Renal cortical epithelial cell (primary cell): ENCODE data around the gene PCDHGB3. TPM values are rescaled to one million over a fixed set of nuclear protein-coding genes. Genes with fewer than 3 reads are reported as not detected.
"Not testable (repeated sequence)": the region's sequence is repeated elsewhere in the genome, so short reads cannot be mapped to it uniquely, and the experiment has no call there.

Source experiments
- DNase-seq: peaks from one replicate; pipeline ENCODE4 v3.0.0-alpha.2; 2011; ENCODE audit warnings: low read depth
- total RNA-seq: library from RNA; depleted of rRNA; stranded (reverse); fragments of >200 nt; gene quantifications from 2 replicates; pipeline ENCODE4 v1.2.3, GENCODE V29; 2014

Gene PCDHGB3
- total RNA-seq, 1 donor from 2014 or later = 2.3 TPM

DNA sequence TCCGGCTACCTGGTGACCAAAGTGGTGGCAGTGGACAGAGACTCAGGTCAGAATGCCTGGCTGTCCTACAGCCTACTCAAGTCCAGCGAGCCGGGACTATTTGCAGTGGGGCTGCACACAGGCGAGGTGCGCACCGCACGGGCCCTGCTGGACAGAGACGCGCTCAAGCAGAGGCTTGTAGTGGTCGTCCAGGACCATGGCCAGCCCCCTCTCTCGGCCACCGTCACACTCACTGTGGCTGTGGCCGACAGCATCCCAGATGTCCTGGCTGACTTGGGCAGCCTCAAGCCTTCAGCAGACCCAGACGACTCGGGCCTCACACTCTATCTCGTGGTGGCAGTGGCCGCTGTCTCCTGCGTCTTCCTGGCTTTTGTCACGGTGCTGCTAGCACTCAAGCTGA, 13.1 kb upstream of the PCDHGB3 start:
- DNase-seq = no peak

DNA sequence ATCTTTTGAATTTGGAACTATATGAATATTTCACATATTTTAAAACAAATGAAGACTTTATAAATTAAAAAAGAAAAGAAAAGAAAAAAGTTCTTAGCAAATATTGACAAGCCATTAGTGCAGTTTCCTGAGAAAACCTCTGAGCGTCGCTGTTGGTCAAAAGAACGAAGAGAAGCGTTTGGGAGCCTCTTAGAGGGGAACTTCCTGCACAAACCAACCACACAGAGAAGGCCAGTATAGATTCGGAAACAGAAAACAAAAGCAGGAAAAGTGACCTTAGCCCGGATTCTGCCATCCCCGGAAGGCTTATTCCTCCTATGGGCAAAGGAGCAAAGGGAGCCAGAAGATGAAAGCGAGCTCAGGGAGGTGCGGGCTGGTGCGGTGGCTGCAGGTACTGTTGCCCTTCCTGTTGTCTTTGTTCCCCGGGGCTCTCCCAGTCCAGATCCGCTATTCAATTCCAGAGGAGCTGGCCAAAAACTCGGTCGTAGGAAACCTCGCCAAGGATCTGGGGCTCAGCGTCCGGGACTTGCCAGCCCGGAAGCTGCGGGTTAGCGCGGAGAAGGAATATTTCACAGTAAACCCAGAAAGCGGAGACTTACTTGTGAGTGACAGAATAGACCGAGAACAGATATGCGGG, 10.1 kb upstream of the PCDHGB3 start, which contains the start of gene PCDHGB2:
PCDHGB2 (plus strand) TSS at position 205 of the 637 bp plus-strand sequence; CDS start at position 347, 142 bp downstream.
- peak; percentile 16 for DNase-seq

DNA sequence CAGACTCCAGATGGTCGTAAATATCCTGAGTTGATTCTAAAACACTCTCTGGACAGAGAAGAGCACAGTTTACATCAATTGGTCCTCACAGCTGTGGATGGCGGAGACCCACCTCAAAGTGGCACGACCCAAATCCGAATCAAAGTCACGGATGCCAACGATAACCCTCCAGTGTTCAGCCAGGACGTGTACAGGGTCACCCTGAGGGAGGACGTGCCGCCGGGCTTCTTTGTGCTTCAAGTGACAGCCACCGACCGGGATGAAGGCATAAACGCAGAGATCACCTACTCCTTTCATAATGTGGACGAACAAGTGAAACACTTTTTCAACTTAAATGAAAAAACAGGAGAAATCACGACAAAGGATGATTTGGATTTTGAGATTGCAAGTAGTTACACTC, 9.4 kb upstream of the PCDHGB3 start:
- DNase-seq = no peak

DNA sequence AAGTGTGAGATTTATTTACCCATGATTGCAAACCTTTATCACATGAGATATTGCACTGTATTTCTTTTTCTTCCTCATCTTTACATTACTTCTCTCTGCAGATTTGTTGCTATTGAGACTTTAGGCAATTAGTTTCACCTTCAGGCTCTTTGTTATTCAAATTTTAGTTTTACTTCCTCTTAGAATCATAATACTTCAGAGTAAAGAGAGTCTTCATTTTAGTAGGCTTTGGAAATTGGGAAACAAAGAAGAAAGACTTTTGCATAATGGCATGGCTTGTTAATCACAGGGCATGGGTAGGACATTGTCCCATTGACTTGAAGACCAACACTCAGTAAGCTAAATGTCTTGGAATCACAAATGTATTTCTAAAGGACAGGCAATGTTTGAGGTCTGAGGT, 7.3 kb upstream of the PCDHGB3 start:
- no peak for DNase-seq

DNA sequence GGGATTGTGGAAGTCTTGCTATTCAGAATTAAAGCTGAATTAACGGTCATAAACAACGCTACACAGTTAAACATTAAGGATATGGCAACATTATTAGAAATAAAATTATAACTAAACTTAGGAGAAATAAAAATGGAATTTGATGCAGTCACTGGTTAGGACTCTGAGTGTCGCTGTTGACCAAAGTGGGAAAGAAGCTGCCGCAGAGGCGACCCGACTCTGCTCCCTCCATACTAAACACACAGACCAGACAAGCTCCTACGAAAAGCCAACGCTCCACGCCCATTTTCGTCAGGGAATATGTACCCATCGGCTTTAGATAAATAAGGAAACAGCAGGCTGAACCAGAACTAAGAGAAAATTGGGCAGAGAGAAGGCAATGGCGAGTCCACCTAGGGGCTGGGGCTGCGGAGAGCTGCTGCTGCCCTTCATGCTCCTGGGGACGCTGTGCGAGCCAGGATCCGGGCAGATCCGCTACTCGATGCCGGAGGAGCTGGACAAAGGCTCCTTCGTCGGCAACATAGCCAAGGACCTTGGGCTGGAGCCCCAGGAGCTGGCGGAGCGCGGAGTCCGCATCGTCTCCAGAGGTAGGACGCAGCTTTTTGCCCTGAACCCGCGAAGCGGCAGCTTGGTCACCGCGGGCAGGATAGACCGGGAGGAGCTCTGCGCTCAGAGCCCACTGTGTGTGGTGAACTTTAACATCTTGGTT, 5.9 kb upstream of the PCDHGB3 start, which contains the start of gene PCDHGA5:
PCDHGA5 (plus strand) TSS at position 211 of the 709 bp plus-strand sequence; CDS start at position 380, 169 bp downstream.
- no peak for DNase-seq

DNA sequence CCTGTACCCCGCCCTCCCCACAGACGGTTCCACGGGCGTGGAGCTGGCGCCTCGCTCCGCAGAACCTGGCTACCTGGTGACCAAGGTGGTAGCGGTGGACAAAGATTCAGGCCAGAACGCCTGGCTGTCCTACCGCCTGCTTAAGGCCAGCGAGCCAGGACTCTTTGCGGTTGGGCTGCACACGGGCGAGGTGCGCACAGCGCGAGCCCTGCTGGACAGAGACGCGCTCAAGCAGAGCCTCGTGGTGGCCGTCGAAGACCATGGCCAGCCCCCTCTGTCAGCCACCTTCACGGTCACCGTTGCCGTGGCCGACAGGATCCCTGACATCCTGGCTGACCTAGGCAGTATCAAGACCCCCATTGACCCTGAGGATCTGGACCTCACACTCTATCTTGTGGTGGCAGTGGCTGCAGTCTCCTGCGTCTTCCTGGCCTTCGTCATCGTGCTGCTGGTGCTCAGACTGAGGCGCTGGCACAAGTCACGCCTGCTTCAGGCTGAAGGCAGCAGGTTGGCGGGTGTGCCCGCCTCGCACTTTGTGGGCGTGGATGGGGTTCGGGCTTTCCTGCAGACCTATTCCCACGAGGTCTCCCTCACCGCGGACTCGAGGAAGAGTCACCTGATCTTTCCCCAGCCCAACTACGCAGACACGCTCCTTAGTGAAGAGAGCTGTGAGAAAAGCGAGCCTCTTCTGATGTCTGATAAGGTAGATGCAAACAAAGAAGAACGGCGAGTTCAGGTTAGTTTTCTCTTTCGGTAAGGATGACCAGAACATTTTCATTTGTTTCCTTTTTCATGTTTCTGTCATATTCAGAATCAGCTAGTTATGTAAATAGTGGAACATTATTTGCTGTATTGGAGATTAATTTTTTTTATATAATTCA, 3.8 kb upstream of the PCDHGB3 start:
- DNase-seq = no peak

DNA sequence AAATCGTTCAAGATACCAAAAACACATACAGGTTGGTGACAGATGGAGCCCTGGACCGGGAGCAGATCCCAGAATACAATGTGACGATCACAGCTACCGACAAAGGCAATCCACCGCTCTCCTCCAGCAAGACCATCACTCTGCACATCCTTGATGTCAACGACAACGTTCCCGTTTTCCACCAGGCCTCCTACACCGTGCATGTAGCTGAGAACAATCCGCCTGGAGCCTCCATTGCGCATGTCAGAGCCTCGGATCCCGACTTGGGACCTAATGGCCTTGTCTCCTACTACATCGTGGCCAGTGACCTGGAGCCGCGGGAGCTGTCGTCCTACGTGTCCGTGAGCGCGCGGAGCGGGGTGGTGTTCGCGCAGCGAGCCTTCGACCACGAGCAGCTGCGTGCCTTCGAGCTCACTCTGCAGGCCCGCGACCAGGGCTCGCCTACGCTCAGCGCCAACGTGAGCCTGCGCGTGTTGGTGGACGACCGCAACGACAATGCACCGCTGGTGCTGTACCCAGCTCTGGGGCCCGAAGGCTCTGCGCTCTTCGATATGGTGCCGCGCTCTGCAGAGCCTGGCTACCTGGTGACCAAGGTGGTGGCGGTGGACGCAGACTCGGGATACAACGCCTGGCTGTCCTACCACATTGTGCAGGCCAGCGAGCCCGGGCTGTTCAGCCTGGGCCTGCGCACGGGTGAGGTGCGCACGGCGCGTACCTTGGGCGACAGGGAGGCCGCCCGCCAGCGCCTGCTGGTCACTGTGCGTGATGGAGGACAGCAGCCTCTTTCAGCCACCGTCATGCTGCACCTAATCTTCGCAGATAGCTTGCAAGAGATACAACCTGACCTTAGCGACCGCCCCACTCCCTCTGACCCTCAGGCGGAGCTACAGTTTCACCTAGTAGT, 1.8 kb downstream of the PCDHGB3 start:
- DNase-seq = no peak

DNA sequence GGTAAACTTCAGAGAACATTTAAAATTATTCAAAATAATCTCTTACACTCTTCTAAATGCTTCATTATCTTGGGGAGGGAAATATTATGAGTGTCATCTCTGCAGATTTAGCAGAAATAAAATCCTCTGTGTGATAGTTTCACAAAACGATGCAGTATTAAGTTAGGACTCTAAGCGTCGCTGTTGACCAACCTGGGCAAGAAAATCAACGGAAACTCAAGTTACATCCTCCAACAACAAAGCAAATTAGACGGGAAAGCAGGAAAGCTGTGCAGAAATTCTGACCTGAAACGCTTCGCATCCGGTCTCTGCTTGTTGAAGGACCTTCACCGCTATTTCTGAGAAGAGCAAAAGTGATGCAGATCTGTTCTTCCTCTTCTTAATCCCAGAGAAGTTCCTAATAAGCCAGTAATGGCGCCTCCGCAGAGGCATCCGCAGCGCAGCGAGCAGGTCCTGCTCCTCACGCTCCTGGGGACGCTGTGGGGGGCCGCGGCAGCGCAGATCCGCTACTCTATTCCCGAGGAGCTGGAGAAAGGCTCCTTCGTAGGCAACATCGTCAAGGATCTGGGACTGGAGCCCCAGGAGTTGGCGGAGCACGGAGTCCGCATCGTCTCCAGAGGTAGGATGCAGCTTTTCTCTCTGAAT, 3.8 kb downstream of the PCDHGB3 start, which contains the start of gene PCDHGA6:
PCDHGA6 (plus strand) TSS at position 219 of the 645 bp plus-strand sequence; CDS start at position 412, 193 bp downstream.
- DNase-seq = peak; percentile 15

DNA sequence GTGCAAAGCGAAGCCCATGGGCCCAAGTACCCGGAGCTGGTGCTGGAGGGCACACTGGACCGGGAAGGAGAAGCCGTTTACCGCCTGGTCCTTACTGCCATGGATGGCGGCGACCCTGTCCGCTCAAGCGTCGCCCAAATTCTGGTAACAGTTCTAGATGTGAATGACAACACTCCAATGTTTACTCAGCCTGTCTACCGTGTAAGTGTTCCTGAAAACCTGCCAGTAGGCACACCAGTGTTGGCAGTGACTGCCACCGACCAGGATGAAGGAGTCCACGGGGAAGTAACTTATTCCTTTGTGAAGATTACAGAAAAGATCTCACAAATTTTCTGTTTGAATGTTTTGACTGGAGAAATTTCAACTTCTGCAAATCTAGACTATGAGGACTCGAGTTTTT, 4.6 kb downstream of the PCDHGB3 start:
- no peak for DNase-seq

DNA sequence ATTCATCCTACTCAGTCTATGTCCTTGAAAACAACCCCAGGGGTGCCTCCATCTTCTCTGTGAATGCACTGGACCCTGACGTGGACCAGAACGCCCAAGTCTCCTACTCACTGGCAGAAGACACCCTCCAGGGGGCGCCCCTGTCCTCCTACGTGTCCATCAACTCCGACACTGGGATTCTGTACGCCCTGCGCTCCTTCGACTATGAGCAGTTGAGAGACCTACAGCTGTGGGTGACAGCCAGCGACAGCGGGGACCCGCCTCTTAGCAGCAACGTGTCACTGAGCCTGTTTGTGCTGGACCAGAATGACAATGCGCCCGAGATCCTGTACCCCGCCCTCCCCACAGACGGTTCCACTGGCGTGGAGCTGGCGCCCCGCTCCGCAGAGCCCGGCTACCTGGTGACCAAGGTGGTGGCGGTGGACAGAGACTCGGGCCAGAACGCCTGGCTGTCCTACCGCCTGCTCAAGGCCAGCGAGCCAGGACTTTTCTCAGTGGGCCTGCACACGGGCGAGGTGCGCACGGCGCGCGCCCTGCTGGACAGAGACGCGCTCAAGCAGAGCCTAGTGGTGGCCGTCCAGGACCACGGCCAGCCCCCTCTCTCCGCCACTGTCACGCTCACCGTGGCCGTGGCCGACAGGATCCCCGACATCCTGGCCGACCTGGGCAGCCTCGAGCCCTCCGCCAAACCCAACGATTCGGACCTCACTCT, 5.6 kb downstream of the PCDHGB3 start:
- DNase-seq = not testable (repeated sequence)

DNA sequence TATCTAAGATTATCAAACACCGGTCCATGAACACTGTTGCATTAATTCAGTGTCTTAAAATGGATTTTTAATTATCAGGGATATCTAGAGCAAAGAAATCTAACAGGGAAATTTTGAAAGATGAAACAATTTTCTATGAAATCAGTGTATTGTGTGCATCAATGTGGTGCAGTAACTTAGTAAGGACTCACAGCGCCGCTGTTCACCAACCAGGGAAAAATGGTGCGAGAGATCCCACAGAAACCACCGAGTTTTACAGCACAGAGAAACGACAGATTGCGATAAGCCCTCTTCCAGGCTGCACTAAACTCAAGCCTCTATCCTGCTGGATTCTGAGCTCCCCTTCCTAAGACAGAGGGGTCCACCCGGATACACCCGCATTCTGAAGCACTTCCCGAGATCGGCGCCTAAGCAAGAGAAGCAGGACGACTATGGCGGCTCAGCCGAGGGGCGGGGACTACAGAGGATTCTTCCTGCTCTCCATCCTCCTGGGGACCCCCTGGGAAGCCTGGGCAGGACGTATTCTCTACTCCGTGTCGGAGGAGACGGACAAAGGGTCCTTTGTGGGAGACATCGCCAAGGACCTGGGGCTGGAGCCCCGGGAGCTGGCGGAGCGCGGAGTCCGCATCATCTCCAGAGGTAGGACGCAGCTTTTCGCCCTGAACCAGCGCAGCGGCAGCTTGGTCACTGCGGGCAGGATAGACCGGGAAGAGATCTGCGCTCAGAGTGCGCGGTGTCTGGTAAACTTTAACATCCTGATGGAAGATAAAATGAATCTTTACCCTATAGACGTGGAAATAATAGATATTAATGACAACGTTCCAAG, 12.6 kb downstream of the PCDHGB3 start, which contains the start of gene PCDHGA7:
PCDHGA7 (plus strand) TSS at position 274 of the 826 bp plus-strand sequence; CDS start at position 432, 158 bp downstream.
- DNase-seq = peak; percentile 2

DNA sequence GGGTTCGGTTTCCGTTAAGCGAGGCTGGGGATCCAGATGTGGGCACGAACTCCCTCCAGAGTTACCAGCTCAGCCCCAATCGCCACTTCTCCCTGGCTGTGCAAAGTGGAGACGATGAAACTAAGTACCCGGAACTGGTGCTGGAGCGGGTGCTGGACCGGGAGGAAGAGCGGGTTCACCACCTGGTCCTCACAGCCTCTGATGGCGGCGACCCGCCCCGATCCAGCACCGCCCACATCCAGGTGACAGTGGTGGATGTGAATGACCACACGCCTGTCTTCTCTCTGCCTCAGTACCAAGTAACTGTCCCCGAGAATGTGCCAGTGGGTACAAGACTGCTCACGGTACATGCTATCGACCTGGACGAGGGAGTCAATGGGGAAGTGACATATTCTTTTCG, 13.3 kb downstream of the PCDHGB3 start:
- no peak for DNase-seq

DNA sequence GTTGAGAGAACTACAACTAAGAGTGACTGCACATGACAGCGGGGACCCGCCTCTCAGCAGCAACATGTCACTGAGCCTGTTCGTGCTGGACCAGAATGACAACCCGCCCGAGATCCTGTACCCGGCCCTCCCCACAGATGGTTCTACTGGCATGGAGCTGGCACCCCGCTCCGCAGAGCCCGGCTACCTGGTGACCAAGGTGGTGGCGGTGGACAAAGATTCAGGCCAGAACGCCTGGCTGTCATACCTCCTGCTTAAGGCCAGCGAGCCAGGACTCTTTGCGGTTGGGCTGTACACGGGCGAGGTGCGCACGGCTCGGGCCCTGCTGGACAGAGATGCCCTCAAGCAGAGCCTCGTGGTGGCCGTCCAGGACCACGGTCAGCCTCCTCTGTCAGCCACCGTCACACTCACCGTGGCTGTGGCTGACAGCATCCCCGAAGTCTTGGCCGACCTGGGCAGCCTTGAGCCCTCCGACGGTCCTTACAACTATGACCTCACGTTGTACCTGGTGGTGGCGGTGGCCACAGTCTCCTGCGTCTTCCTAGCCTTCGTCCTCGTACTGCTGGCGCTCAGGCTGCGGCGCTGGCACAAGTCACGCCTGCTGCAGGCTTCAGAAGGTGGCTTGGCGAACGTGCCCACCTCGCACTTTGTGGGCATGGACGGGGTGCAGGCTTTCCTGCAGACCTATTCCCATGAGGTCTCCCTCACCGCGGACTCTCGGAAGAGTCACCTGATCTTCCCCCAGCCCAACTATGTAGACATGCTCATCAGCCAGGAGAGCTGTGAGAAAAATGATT, 14.6 kb downstream of the PCDHGB3 start:
- no peak for DNase-seq

DNA sequence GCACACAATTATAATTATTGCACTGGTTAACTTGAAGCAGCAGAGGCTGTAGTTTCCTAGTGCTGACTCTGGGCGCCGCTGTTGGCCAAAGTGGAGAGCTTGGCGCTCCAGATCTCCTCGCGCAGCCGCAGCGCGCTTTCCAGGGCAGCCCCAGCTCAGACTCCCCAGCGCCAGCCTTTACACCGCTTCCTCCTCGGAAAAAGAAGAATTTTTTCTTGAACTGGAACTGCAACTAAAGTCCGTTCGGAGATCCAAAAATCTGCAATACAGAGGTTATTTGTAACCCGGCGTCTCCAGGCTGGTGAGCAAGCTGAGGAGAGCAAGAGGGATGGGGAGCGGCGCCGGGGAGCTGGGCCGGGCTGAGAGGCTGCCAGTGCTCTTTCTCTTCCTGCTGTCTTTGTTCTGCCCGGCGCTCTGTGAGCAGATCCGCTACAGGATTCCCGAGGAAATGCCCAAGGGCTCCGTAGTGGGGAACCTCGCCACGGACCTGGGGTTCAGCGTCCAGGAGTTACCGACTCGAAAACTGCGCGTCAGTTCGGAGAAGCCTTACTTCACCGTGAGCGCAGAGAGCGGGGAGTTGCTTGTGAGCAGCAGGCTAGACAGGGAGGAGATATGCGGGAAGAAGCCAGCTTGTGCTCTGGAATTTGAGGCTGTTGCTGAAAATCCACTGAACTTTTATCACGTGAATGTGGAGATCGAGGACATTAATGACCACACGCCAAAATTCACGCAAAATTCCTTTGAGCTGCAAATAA, 17.7 kb downstream of the PCDHGB3 start, which contains the start of gene PCDHGB4:
PCDHGB4 (plus strand) TSS at position 142 of the 755 bp plus-strand sequence; CDS start at position 329, 187 bp downstream.
- peak; percentile 6 for DNase-seq

DNA sequence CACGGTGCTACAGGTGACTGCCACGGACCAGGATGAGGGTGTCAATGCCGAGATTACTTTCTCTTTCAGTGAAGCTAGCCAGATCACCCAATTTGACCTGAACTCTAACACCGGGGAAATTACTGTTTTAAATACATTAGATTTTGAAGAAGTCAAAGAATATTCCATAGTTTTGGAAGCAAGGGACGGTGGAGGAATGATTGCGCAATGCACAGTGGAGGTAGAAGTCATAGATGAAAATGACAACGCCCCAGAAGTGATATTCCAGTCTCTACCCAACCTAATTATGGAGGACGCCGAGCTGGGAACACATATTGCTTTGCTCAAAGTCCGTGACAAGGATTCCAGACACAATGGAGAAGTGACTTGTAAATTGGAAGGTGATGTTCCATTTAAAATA, 18.6 kb downstream of the PCDHGB3 start:
- no peak for DNase-seq

DNA sequence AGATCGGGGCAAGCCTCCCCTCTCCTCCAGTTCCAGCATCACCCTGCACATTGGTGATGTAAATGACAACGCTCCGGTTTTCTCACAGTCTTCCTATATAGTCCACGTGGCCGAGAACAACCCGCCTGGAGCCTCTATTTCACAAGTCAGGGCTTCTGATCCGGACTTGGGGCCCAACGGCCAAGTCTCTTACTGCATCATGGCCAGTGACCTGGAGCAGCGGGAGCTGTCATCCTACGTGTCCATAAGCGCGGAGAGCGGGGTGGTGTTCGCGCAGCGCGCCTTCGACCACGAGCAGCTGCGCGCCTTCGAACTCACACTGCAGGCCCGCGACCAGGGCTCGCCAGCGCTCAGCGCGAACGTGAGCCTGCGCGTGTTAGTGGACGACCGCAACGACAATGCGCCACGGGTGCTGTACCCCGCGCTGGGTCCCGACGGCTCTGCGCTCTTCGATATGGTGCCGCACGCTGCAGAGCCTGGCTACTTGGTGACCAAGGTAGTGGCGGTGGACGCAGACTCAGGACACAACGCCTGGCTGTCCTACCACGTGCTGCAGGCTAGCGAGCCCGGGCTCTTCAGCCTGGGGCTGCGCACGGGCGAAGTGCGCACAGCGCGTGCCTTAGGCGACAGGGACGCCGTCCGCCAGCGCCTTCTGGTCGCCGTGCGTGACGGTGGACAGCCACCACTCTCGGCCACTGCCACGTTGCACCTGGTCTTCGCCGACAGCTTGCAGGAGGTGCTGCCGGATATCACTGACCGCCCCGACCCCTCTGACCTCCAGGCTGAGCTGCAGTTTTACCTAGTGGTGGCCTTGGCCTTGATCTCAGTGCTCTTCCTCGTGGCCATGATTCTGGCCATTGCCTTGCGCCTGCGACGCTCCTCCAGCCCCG, 19.4 kb downstream of the PCDHGB3 start:
- DNase-seq = no peak
